Measurements from ENCODE around the gene MPEG1. TPM values are rescaled to one million over a fixed set of nuclear protein-coding genes. Genes with fewer than 3 reads are reported as not detected.

MPEG1 gene
- total RNA-seq, 2 donors from 2014 or later: not detected

- no peak overlapping the region for H3K27ac Mint-ChIP-seq
- no peak for DNase-seq (ENCODE audit: low spot score in 2 of 2)
- H3K36me3 Mint-ChIP-seq: no peaks in the 10 kb centered on the region
- no peaks in the 10 kb centered on the region for H3K9me3 Mint-ChIP-seq
- ATAC-seq: no peak
These were observed 10.9 kb upstream of the MPEG1 start for GRCh38 chr11:59223611-59224010.

- ATAC-seq (no peak), DNase-seq (ENCODE audit: low spot score in 2 of 2) (no peak)
- Mint-ChIP-seq H3K9me3 (no peaks in the 10 kb centered on the region), H3K36me3 (no peaks in the 10 kb centered on the region), H3K27ac (no peak overlapping the region)
These were observed 10.4 kb upstream of the MPEG1 start for GRCh38 chr11:59223177-59223576.

GRCh38 chr11:59222464-59223060 lies 9.8 kb upstream of the MPEG1 start:
- ATAC-seq: no peak
- Mint-ChIP-seq H3K9me3 (no peaks in the 10 kb centered on the region), H3K36me3 (no peaks in the 10 kb centered on the region), H3K27ac (no peak overlapping the region)
- no peak for DNase-seq (ENCODE audit: low spot score in 2 of 2)

GRCh38 chr11:59221441-59221840 lies 8.7 kb upstream of the MPEG1 start:
- ATAC-seq: no peak
- H3K9me3 Mint-ChIP-seq: no peaks in the 10 kb centered on the region
- H3K27ac Mint-ChIP-seq: no peak overlapping the region
- no peak for DNase-seq (ENCODE audit: low spot score in 2 of 2)
- H3K36me3 Mint-ChIP-seq: no peaks in the 10 kb centered on the region

GRCh38 chr11:59219836-59220235 lies 7.1 kb upstream of the MPEG1 start:
- Mint-ChIP-seq H3K27ac (no peak overlapping the region), H3K9me3 (no peaks in the 10 kb centered on the region), H3K36me3 (no peaks in the 10 kb centered on the region)
- no peak for DNase-seq (ENCODE audit: low spot score in 2 of 2)
- ATAC-seq: no peak

GRCh38 chr11:59218893-59219292 lies 6.2 kb upstream of the MPEG1 start:
- peak in 1 of 2 donors; percentile 71 for ATAC-seq
- Mint-ChIP-seq H3K27ac (no peak overlapping the region), H3K36me3 (no peaks in the 10 kb centered on the region), H3K9me3 (no peaks in the 10 kb centered on the region)
- no peak for DNase-seq (ENCODE audit: low spot score in 2 of 2)

GRCh38 chr11:59218319-59218718 lies 5.6 kb upstream of the MPEG1 start:
- DNase-seq (ENCODE audit: low spot score in 2 of 2) (no peak), ATAC-seq (no peak)
- no peaks in the 10 kb centered on the region for H3K36me3 Mint-ChIP-seq
- no peaks in the 10 kb centered on the region for H3K9me3 Mint-ChIP-seq
- H3K27ac Mint-ChIP-seq: no peak overlapping the region

GRCh38 chr11:59216641-59217564 lies 4.2 kb upstream of the MPEG1 start:
- no peak overlapping the region for H3K27ac Mint-ChIP-seq
- DNase-seq (ENCODE audit: low spot score in 2 of 2) (peak in 1 of 2 donors; percentile 28), ATAC-seq (peak; percentile 56 to 82)
- no peaks in the 10 kb centered on the region for H3K9me3 Mint-ChIP-seq
- no peaks in the 10 kb centered on the region for H3K36me3 Mint-ChIP-seq

- ATAC-seq (no peak), DNase-seq (ENCODE audit: low spot score in 2 of 2) (no peak)
- no peaks in the 10 kb centered on the region for H3K9me3 Mint-ChIP-seq
- no peak overlapping the region for H3K27ac Mint-ChIP-seq
- H3K36me3 Mint-ChIP-seq: no peaks in the 10 kb centered on the region
These were observed 1.6 kb upstream of the MPEG1 start for GRCh38 chr11:59214141-59214893.

- no peaks in the 10 kb centered on the region for H3K36me3 Mint-ChIP-seq
- ATAC-seq (no peak), DNase-seq (ENCODE audit: low spot score in 2 of 2) (no peak)
- no peaks in the 10 kb centered on the region for H3K9me3 Mint-ChIP-seq
- H3K27ac Mint-ChIP-seq: no peak overlapping the region
These were observed 505 bp downstream of the MPEG1 start for GRCh38 chr11:59212222-59212621.

- no peak for DNase-seq (ENCODE audit: low spot score in 2 of 2)
- ATAC-seq: peak; percentile 76 to 77
- Mint-ChIP-seq H3K27ac (peak overlapping the region in 1 of 2 donors; percentile 31), H3K36me3 (no peaks in the 10 kb centered on the region), H3K9me3 (no peaks in the 10 kb centered on the region)
These were observed 3.8 kb downstream of the MPEG1 start for GRCh38 chr11:59208956-59209355.

GRCh38 chr11:59207988-59208451 lies 4.7 kb downstream of the MPEG1 start:
- Mint-ChIP-seq H3K36me3 (no peaks in the 10 kb centered on the region), H3K9me3 (no peaks in the 10 kb centered on the region), H3K27ac (no peak overlapping the region)
- peak; percentile 67 to 79 for ATAC-seq
- DNase-seq (ENCODE audit: low spot score in 2 of 2): peak in 1 of 2 donors; percentile 27

- no peaks in the 10 kb centered on the region for H3K36me3 Mint-ChIP-seq
- DNase-seq (ENCODE audit: low spot score in 2 of 2) (peak in 1 of 2 donors; percentile 25), ATAC-seq (no peak)
- no peaks in the 10 kb centered on the region for H3K9me3 Mint-ChIP-seq
- no peak overlapping the region for H3K27ac Mint-ChIP-seq
These were observed 6.1 kb downstream of the MPEG1 start for GRCh38 chr11:59206635-59207034.

GRCh38 chr11:59205648-59206047 lies 7.1 kb downstream of the MPEG1 start:
- no peak for DNase-seq (ENCODE audit: low spot score in 2 of 2)
- no peaks in the 10 kb centered on the region for H3K9me3 Mint-ChIP-seq
- no peak overlapping the region for H3K27ac Mint-ChIP-seq
- no peak for ATAC-seq
- H3K36me3 Mint-ChIP-seq: no peaks in the 10 kb centered on the region

GRCh38 chr11:59204746-59205145 lies 8.0 kb downstream of the MPEG1 start:
- Mint-ChIP-seq H3K36me3 (no peaks in the 10 kb centered on the region), H3K27ac (peak overlapping the region in 1 of 2 donors; percentile 79), H3K9me3 (no peaks in the 10 kb centered on the region)
- ATAC-seq (no peak), DNase-seq (ENCODE audit: low spot score in 2 of 2) (no peak)

GRCh38 chr11:59201353-59201752 lies 11.4 kb downstream of the MPEG1 start:
- Mint-ChIP-seq H3K9me3 (peaks cover 0 to 12% of the 10 kb centered on the region in 2 donors), H3K36me3 (peaks cover 6 to 20% of the 10 kb centered on the region in 2 donors), H3K27ac (no peak overlapping the region)
- ATAC-seq: no peak
- no peak for DNase-seq (ENCODE audit: low spot score in 2 of 2)

GRCh38 chr11:59200423-59200746 lies 12.3 kb downstream of the MPEG1 start:
- H3K36me3 Mint-ChIP-seq: peaks cover 6 to 20% of the 10 kb centered on the region in 2 donors
- ATAC-seq (peak in 1 of 2 donors; percentile 63), DNase-seq (ENCODE audit: low spot score in 2 of 2) (no peak)
- peaks cover 0 to 12% of the 10 kb centered on the region in 2 donors for H3K9me3 Mint-ChIP-seq
- no peak overlapping the region for H3K27ac Mint-ChIP-seq
